DMS79 treated with DMSO at 0.1 percent for 48 hours (cell line): ENCODE measurements around the gene MECR.
A peak's percentile ranks its signal among the peaks of the same experiment; 100 is the strongest.

ENCODE experiments used
- DNase-seq: peaks from one replicate; lab custom pipeline; 2025; lab: John Stamatoyannopoulos, UW

The MECR gene

GRCh38 chr1:29255134-29255666 is 24.5 kb upstream of the MECR start:
- DNase-seq, result no peak

DNA sequence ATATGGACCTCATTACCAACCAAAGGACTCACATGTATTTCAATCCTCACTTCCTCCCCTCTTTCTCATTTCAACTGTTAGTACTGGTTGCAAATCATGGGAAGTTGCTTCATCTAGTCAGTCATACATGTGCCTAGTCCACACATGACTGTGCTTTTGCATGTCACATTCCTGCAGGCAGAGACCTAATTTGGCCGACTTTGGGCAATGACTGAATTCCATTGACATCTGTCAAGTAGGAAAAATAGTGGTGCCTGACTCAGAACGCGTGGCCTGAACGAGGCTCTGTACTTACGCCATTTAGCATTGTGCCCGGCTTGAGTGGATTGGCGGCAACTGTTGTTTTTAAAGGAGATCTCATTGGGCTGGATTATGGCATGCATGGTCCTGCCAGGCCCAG is 23.6 kb upstream of the MECR start:
- no peak for DNase-seq

DNA sequence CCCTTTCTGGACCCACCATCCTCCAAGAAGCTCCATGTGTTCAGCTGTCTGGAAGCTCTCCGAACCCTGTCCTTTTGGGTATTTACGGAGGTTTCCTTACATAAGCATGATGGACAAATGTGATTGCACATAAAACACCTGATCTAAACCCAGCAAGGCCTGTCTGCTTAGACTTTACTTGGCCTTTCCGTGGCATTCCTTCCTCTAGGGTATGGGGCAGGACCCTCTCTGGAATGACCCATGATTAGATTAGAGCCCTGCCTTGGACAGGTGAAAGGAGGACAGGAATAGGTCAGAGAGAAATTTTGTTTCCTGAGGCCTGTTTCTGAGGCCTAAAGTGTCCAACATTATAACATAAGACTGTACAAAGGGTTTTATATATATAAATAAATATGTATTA is 22.4 kb upstream of the MECR start:
- no peak for DNase-seq

DNA sequence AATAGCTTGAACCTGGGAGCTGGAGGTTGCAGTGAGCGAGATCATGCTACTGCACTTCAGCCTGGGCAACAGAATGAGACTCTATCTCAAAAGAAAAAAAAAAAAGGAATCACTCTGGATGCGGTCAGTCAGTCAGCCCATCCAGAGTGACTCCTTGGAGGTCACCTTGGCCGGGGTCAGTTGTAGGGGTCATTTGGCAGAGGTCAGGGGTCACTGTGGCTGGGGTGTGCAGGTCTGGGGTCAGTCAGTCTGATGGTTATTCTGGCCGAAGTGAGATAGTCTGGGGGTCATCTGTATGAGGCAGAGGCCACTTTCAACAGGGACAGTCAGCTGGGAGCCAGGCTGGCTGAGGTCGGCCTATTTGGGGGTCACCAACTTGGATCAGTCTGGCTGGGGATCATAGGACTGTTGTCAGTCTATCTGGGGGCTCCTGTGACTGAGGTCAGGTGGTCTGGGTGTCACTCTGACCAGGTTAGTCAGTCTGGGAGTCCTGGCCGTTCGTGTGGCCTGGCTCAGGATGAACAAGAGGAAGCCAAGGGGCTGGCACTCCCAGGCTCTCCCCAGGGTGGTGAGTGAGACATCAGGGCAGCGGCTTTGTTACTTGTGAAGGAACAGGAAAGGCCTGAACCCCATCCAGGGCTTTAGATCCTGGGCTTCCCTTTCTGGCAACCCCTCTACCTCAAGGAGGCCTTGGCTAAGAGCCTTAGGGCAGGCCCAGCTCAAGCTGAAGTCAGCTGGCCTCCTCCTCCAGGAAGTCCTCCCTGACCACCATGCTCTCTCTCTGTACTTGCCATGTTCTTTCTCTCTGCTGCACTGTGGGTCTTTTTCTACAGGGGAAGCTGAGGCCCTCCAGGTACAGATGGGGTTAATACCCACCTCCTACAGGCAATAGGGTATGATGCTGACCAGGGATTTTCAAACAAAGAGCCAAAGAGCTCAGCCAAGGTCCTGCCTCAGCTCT is 20.7 kb upstream of the MECR start:
- no peak for DNase-seq

GRCh38 chr1:29249951-29250581 is 19.3 kb upstream of the MECR start:
- DNase-seq, result no peak

DNA sequence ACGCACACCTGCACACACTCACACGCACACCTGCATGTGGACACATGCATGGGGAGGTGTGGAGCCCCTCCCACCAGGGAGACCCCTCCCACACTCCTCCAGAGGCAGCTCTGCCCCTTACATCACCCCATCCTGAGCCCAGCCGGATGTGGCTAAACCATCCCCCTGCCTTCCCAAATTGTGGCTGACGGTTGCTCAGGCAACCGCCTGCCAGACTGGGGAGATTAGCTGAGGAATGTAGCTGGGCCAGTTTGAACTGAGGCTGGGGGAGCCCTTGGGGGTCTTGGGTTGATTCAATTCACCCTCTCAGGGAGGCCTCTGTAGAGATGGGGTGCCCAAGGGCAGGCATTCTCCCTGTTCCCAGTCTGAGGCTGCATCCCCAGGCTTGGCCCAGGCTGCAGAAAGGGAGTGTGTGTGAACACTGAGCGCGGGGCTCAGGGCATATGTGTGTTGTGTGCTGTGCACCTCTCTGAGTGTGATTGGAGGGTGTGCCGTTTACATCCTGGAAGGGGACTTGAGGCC is 18.5 kb upstream of the MECR start:
- peak; percentile 27 for DNase-seq

DNA sequence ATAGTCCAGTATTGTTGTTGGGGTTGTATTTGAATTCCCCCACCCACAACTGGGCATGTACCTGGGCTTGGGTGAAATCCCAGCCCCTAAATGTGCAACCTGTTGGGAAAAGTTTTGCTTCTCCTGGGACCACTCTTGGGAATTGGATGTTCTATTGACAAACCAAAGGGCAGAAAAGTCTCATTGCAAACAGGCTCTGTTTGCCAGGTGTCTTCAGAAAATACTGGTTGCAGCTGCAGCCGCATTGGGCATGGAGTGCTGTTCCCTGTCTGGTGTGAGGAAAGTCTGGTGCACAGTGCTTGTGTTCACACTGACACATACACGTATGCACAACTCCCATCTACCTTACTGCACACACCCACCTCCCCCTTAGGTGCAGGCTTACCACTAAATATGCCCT is 17.7 kb upstream of the MECR start:
- DNase-seq, result no peak

GRCh38 chr1:29247571-29248273 is 17.0 kb upstream of the MECR start:
- no peak for DNase-seq

GRCh38 chr1:29247044-29247443 is 16.3 kb upstream of the MECR start:
- no peak for DNase-seq

- peak; percentile 40 for DNase-seq
These were observed 15.1 kb upstream of the MECR start for GRCh38 chr1:29245876-29246275.

DNA sequence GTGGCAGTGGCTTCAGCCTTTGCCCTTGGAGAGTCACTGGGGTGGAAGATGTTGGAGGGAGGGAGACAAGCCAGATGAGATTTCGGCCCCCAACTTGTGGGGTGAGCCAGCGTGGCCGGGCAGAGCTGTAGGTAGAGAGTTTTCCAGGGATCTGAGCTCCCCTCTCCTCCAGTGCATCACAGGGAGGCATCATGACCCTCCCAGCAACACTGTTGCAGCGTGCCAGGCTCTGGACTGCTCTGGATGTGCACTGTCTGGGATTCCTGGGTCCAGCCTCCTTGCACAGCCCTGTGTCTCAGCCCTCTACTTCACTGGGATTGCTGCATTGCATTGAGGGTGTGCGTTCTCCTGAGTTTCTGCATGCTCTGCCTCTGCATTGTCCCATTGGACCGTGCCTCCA is 14.5 kb upstream of the MECR start:
- no peak for DNase-seq

DNA sequence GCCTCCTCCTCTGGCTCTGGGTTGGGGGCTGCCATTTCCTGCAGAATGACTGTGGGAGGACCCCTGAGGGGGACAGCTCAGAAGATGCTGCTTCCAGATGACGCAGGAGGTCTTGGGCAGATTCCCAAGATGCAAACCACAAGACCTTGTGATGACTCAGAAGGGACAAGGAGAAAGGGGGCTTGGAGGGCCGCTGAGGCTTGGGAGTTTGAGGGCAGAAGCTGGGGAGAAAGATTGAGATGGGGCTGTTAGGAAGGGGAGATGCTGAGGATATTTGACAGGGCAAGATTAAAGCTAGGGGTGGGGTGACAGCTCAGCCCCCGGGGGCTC is 13.1 kb upstream of the MECR start:
- DNase-seq, result no peak

DNA sequence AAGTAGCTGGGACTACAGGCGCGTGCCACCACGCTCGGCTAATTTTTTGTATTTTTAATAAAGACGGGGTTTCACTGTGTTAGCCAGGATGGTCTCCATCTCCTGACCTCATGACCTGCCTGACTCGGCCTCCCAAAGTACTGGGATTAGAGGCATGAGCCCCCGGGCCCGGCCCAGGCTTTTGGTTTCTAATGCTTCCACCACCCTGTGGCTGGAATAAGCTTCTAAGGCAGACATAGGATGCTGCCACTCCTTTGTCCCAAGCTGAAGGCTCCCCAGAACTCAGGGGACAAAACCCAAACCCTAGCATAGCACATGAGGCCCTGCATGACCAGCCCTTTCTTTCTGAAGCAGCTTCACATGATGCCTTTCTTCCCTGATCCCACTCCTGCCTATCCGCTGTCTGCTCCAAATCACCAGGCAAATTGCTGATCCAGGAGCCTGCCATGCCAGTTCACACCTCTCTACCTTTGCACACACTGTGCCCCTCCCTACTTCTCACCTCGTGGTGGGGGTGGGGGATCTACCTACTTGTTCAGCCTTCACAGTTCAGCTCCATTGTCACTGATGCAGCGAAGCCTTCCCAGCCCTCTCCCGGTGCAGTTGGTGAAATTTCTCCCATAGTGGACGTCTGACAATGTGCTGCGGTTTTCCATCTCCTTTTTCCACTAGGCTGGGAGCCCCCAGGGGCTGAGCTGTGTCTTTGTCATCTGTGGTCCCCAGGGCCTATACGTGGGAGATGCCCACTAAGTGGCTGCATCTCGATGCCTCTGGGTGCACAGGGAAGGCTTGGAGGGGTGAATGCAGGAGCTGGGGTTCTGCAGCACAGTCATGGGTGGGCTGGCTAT is 12.5 kb upstream of the MECR start:
- DNase-seq, result no peak

DNA sequence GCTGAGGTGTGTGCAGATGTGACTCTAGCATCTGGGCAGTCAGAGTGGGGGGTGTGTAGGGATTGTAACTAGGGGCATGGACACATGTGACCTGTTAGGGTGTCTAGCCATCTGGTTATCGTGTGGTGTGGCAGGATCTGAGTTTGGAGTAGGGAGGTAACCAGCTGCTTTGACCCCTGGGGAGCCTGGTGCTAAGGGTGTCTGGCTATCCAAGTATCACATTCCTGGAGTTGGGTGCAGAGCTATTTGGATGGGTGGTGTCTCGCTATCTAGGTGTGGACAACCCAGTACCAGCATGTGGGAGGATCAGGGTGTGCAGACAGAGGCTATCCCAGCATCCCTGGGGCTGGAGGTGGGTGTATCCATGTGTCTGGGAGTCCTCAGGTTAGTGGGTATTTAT is 10.3 kb upstream of the MECR start:
- DNase-seq, result no peak

DNA sequence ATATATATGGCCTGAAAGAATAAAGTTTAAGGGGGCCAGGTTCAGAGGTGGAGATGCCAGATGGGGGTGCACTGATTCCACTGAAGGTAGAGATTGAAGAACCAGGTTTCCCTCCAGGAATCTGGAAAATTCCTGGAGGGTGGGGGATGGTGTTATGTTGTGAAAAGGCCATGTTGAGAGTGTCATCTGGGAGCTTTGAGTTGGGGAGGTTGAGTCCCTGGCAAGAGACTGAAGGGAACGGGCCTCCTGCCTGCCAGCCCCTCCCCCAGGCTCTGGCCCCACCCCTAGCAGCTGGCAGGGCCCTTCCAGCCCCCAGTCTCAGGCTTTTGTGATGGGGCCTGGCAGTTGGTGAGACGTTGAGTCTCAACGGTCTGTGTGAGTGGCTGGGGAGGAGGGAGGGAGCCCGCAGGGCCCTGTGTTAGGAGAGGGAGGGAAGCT is 9.7 kb upstream of the MECR start:
- DNase-seq, result peak; percentile 12

- DNase-seq, result no peak
These were observed 8.4 kb upstream of the MECR start for GRCh38 chr1:29239142-29239541.

GRCh38 chr1:29238620-29239002 is 7.9 kb upstream of the MECR start:
- DNase-seq, result no peak

- DNase-seq, result peak; percentile 38
These were observed 7.3 kb upstream of the MECR start for GRCh38 chr1:29237852-29238619.

DNA sequence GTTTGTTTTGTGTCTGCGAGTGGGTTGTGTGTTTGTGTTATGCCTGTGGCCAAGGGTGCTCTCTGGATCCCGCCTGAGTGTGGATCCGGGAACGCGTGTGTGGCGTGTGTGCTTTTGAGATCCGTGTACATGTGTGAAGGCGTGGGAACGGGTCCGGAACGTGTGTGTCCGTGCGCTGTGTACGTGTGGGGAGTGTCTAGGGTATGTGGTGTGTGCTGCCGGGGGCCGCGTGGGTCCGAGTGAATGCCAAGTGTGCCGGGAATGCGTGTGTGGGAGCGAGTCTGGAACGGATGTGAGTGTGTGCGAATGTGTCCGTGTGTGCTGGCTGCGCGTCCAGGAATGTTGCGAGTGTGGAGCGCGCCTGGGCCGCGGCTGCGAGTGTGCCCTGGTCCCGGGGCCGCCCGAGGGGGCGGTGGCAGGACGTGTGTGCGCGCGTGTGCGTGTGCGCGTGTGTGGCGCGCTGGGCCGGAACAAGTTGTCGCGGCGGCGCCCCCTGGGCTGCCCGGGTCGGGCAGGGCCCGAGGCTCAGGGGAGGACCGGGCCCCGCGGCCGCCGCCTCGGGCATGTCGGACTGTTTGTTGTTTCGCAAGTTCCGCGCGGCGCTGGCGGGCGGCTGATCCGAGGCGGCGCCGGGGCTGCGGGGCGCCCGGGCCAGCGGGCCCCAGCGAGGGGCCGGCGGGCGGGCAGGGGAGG is 6.5 kb upstream of the MECR start:
- DNase-seq, result no peak

- DNase-seq, result peak; percentile 24
These were observed 6.0 kb upstream of the MECR start for GRCh38 chr1:29236712-29237128.
